ENCODE results near the gene CMTM6.
"Not testable (repeated sequence)": the region's sequence is repeated elsewhere in the genome, so short reads cannot be mapped to it uniquely, and the experiment has no call there.

CMTM6 gene

DNA sequence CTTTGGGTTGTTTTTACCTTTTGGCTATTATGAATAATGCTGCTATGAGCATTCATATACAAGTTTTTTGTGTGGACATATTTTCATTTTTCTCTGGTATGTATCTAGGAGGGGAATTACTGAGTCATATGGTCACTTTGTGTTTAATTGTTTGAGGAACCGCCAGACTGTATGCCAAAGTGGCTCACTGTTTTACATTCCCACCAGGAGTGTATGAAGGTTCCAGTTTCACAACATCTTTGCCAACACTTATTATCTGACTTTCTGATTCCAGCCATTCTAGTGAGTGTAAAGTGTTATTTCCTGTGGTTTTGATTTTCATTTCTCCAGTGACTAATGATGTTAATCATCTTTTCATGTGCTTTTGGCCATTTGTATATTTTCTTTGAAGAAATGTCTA lies 59.2 kb downstream of the CMTM6 start:
- no peak for DNase-seq (ENCODE audit: low read depth)

- no peak for DNase-seq (ENCODE audit: low read depth)
These were observed 59.9 kb downstream of the CMTM6 start for GRCh38 chr3:32442766-32443165.

GRCh38 chr3:32440611-32441350 lies 61.9 kb downstream of the CMTM6 start:
- no peak for DNase-seq (ENCODE audit: low read depth)

- DNase-seq (ENCODE audit: low read depth): not testable (repeated sequence)
These were observed 63.2 kb downstream of the CMTM6 start for GRCh38 chr3:32439421-32439820.

DNA sequence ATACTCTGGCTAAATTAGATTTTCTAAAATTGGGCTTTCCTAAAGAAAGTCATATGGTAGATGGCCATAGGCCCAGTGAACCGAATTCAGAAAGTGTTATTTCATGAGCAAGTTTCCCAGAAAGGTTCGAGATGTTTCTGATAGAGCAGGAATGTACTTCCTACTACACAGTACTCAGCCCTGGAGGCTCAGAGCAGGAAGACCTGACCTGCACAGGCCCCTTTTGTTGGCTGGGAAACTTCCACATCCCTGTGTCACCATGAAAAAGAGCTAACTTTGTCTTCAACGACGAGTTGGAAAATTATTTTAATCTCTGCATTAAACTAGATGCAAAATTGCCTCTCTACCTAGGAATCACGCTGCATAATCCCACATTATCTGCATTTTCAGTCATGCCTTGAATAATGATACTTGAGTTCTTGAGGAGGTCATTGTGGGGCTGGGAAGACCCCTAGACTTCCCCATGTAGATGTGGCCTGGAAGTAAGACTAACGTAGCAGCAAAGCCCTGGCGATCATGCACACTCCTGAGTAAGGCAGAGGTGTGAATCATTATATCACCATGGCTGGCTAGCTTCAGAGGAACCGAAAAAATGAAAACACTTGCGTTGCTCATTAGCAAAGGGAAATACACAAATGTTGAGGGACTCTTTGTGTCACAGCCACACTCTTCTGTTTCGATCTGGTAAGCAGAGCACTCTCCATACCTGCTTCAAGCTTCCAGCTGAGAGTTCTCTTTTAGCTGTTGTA lies 63.9 kb downstream of the CMTM6 start:
- DNase-seq (ENCODE audit: low read depth): no peak

DNA sequence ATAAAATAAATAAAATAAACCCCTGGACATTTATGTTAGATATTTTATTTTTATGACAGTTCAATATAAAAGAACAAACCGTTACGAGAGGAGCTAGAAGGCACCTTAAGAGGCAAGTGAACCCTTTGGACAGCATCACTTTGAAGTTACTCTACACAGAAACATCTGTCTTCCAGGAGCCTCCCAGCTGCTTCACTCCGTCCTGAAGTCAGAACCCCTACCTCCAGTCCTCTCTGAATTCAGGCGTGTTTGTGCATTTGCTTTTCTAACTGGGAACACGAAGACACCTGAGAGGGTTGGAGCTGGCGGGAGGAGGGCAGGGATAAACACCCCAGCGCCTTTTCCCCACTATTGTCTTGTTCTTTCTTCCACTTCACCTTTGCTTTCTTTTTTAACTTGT lies 64.8 kb downstream of the CMTM6 start:
- no peak for DNase-seq (ENCODE audit: low read depth)

GRCh38 chr3:32436816-32437189 lies 65.8 kb downstream of the CMTM6 start:
- no peak for DNase-seq (ENCODE audit: low read depth)

DNA sequence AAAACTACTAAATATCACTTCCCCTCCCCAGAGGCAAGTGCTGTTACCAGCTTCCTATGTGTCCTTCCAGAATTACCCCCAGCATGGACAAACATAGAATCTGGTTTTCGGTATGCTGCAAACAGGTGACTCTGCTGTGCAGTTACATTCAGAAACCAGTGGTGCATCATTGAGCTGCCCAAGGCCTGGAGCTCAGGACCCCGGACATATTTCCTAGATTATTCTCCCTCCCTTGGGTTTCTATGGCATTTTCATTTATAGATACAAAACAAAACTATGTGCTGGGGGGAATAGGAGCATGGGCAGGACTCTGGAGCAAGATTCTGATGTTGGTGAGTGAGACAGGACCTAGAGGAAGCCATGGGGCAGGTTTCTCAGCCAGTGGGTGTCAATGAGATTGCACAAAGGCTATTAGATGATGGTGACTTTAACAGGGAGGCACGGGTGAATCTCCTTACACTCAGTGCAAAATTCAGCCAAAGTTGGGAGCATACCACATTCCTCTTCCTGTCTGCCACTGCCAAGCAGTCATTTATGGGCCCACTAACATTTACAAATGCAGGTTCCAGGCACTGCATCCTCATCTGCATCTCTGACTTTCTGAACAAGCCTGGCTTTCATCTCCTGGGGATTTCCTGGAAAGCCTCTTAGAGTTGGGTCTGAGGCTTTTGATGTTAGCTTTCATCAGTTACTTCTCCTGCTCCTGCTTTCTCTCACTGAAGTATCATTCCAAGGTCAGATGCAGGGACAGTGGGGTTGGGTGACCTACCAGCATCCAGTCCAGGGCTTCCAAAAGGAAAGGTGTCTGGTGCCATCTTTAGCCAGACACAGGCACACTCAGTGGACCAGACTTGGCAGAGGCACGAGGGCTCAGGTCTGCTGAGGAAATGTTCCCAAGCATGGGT lies 66.5 kb downstream of the CMTM6 start:
- no peak for DNase-seq (ENCODE audit: low read depth)

DNA sequence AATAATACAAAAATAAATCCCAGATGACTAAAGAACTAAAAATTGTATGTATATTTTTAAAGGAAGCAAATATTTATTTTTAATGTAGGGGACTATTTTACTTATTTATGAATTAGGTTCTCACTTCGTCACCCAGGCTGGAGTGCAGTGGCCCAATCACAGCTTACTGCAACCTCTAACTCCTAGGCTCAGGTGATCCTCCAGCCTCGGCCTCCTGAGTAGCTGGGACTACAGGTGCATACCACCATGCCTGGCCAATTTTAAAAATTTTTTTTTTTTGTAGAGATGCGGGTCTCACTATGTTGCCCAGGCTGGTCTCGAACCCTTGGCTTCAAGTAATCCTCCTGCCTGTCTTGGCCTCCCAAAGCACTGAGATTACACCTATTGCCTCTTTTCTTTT lies 68.4 kb downstream of the CMTM6 start:
- no peak for DNase-seq (ENCODE audit: low read depth)

- DNase-seq (ENCODE audit: low read depth): no peak
These were observed 69.7 kb downstream of the CMTM6 start for GRCh38 chr3:32432711-32433530.

DNA sequence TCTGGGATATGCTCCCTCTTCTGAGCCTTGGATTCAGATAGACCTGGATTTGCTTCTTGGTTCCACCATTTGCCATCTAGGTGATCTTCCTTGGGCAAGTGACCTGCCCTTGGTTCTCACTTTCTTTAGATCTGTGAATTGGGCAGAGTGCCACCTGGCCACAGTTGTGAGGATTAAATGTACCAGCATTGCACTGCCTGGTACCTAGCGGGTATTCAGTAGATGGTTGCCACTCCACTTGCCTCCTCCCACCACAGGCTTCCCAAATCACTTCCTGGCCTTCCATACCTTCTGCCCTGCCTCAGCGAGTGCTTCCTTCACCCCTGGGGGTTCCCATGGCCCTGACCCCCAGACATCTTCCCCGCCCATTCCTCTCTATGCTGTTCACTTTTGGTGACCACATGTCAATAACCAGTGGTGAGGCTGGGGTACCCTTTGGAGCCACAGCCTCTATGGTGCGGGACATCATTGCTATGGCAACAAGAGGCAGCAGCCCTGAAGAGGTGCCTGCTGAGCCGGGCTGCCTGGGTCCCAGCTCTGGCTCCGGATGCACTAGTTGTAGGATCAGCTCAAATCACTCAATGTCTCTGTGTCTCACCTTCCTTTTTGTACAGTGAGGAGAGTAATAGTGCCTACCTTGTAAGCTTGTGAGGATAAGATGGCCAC lies 70.5 kb downstream of the CMTM6 start:
- no peak for DNase-seq (ENCODE audit: low read depth)

DNA sequence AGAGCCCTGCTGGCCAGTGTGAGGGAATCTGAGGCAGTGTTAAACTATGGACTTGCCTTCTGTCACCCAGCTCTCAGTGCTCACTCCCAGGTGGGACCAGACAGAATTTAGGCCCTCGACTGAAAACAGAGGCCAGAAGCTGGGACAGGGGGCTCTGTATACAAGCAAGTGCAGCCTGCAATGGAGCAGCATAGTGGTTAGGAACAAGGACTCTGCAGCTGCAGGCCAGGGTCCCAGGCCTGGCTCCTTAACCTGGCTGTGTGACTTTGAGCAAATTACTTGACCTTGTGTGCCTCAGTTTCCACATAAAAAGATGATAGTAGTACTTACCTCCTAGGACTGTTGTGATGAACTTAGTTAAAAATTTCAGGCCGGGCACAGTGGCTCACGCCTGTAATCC lies 71.2 kb downstream of the CMTM6 start:
- no peak for DNase-seq (ENCODE audit: low read depth)

Measured in T follicular helper cell (primary cell).